PC-9 (cell line): ENCODE data around the gene NRG2. TPM values are rescaled to one million over a fixed set of nuclear protein-coding genes. Genes with fewer than 3 reads are reported as not detected.

ENCODE experiments used
- BruUV-seq: library from RNA; stranded (reverse); fragments of 400-500 nt; replicated peaks from 2 replicates; lab custom pipeline; 2021; lab: Mats Ljungman, UMichigan
- CTCF ChIA-PET: fragments of 300-600 bp; sonication (Branson Sonifier 250); formaldehyde crosslinking; loops from one replicate; lab custom pipeline; 2022; ENCODE audit warnings: antibody characterized with exemption; lab: Charles Lee
- POLR2A ChIA-PET: fragments of 300-600 bp; sonication (Branson Sonifier 250); formaldehyde crosslinking; loops from one replicate; lab custom pipeline; 2022; ENCODE audit warnings: antibody characterized with exemption; ENCODE audit not compliant: unreplicated experiment; lab: Charles Lee
- DNase-seq, 2 experiments: peaks; one replicate each; pipeline versions ENCODE4 v3.0.0 to v3.0.0-alpha.2; 2015 to 2022; ENCODE audit warnings: mixed read lengths in 1 of 2
- H2AFZ ChIP-seq: fragments of 200-600 bp; sonication (generic); 2 replicates; pipeline ENCODE4 v1.8.1; 2017; ENCODE audit warnings: antibody characterized with exemption
- H3F3A ChIP-seq: fragments of 200-600 bp; sonication (generic); 2 replicates; pipeline ENCODE4 v1.8.1; 2017; ENCODE audit warnings: antibody characterized with exemption, mild to moderate bottlenecking, low read depth; ENCODE audit not compliant: insufficient read depth
- H3K27ac ChIP-seq: fragments of 200-600 bp; sonication (generic); 2 replicates; pipeline ENCODE4 v1.6.1; 2016; ENCODE audit warnings: mixed run types
- H3K27me3 ChIP-seq: fragments of 200-600 bp; sonication (generic); 2 replicates; pipeline ENCODE4 v1.6.1; 2016; ENCODE audit warnings: low read depth, mixed run types; ENCODE audit not compliant: insufficient read depth
- H3K36me3 ChIP-seq: fragments of 200-600 bp; sonication (generic); 2 replicates; pipeline ENCODE4 v1.6.1; 2016; ENCODE audit warnings: low read depth, mixed run types
- H3K4me1 ChIP-seq: fragments of 200-600 bp; sonication (generic); replicated peaks from 2 replicates; pipeline ENCODE4 v1.6.1; 2016; ENCODE audit warnings: mixed run types; ENCODE audit not compliant: insufficient read depth
- H3K4me2 ChIP-seq: fragments of 200-600 bp; sonication (generic); 2 replicates; pipeline ENCODE4 v1.6.1; 2017; ENCODE audit warnings: mixed run types
- H3K4me3 ChIP-seq: fragments of 200-600 bp; sonication (generic); 2 replicates; pipeline ENCODE4 v1.6.1; 2016; ENCODE audit warnings: mixed run types
- H3K79me2 ChIP-seq: fragments of 200-600 bp; sonication (generic); 2 replicates; pipeline ENCODE4 v1.6.1; 2017; ENCODE audit warnings: low read depth, mixed run types
- H3K9me2 ChIP-seq: fragments of 200-600 bp; sonication (generic); 2 replicates; pipeline ENCODE4 v1.8.1; 2017; ENCODE audit warnings: mild to moderate bottlenecking; ENCODE audit not compliant: insufficient read depth
- H3K9me3 ChIP-seq: fragments of 200-600 bp; sonication (generic); 2 replicates; pipeline ENCODE4 v1.8.1; 2016; ENCODE audit warnings: low read depth; ENCODE audit not compliant: insufficient read depth
- H4K20me1 ChIP-seq: fragments of 200-600 bp; sonication (generic); 2 replicates; pipeline ENCODE4 v1.8.1; 2017; ENCODE audit not compliant: insufficient read depth
- CTCF ChIP-seq: fragments of 200-600 bp; sonication (generic); conservative IDR thresholded peaks from 2 replicates; pipeline ENCODE4 v1.6.1; 2017; ENCODE audit warnings: mixed run types, antibody characterized with exemption, mild to moderate bottlenecking, moderate library complexity
- EZH2 ChIP-seq: fragments of 200-600 bp; sonication (generic); IDR thresholded peaks from 2 replicates; pipeline ENCODE4 v1.8.0; 2017; ENCODE audit warnings: antibody characterized with exemption, low read depth
- intact Hi-C: fragments of 100-400 bp; cut with micrococcal nuclease; formaldehyde crosslinking; loops from one replicate; pipeline ENCODE4 v1.10.0; 2022; ENCODE audit not compliant: unreplicated experiment
- total RNA-seq: library from RNA; stranded (reverse); gene quantifications from 2 replicates; pipeline ENCODE4 v1.2.3, GENCODE V29; 2021

The NRG2 gene
- total RNA-seq, 1 experiment from 2014 or later, result not detected

GRCh38 chr5:139810341-139811273 lies 232.5 kb downstream of the NRG2 start:
- Histone ChIP-seq H3K27ac (no peak overlapping the region), H3K36me3 (no peaks in the 10 kb centered on the region), H3K4me1 (no peaks in the 10 kb centered on the region), H3K9me3 (no peaks in the 10 kb centered on the region), H3K4me2 (no peak overlapping the region), H3K9me2 (no peaks in the 10 kb centered on the region), H3K79me2 (no peaks in the 10 kb centered on the region), H3K27me3 (peaks cover 75% of the 10 kb centered on the region), H4K20me1 (no peaks in the 10 kb centered on the region), H3F3A (no peaks in the 10 kb centered on the region), H3K4me3 (no peak overlapping the region), H2AFZ (no peak overlapping the region)
- ChIA-PET POLR2A (no interaction called here), CTCF (no interaction called here)
- intact Hi-C loops, result no loop called here
- TF ChIP-seq EZH2 (no peak), CTCF (no peak)
- no TSS peak for BruUV-seq
- no peak for DNase-seq

GRCh38 chr5:139809331-139809810 lies 233.7 kb downstream of the NRG2 start:
- POLR2A ChIA-PET, result no interaction called here
- intact Hi-C loops, result no loop called here
- Histone ChIP-seq H3K4me2 (no peak overlapping the region), H3K9me3 (no peaks in the 10 kb centered on the region), H3K4me1 (no peaks in the 10 kb centered on the region), H4K20me1 (no peaks in the 10 kb centered on the region), H3K36me3 (no peaks in the 10 kb centered on the region), H3K4me3 (no peak overlapping the region), H3K79me2 (no peaks in the 10 kb centered on the region), H3K9me2 (no peaks in the 10 kb centered on the region), H2AFZ (no peak overlapping the region), H3K27ac (no peak overlapping the region), H3K27me3 (peaks cover 74% of the 10 kb centered on the region), H3F3A (no peaks in the 10 kb centered on the region)
- DNase-seq, result no peak
- CTCF ChIA-PET, result no interaction called here
- no TSS peak for BruUV-seq
- TF ChIP-seq CTCF, result no peak
- TF ChIP-seq EZH2, result no peak

- POLR2A ChIA-PET, result no interaction called here
- TF ChIP-seq CTCF (no peak), EZH2 (no peak)
- intact Hi-C loops, result no loop called here
- CTCF ChIA-PET, result no interaction called here
- no peaks in the 10 kb centered on the region for H3K4me1 ChIP-seq
- H4K20me1 ChIP-seq, result no peaks in the 10 kb centered on the region
- H3K4me3 ChIP-seq, result no peak overlapping the region
- no peaks in the 10 kb centered on the region for H3K36me3 ChIP-seq
- BruUV-seq, result no TSS peak
- H2AFZ ChIP-seq, result no peak overlapping the region
- peak in 1 of 2 experiments; percentile 48 for DNase-seq
- H3K27ac ChIP-seq, result no peak overlapping the region
- H3K27me3 ChIP-seq, result peaks cover 72% of the 10 kb centered on the region
- H3K79me2 ChIP-seq, result no peaks in the 10 kb centered on the region
- H3K9me2 ChIP-seq, result no peaks in the 10 kb centered on the region
- no peak overlapping the region for H3K4me2 ChIP-seq
- no peaks in the 10 kb centered on the region for H3K9me3 ChIP-seq
- H3F3A ChIP-seq, result no peaks in the 10 kb centered on the region
These were observed 234.4 kb downstream of the NRG2 start for GRCh38 chr5:139808481-139809330.
